GM12878 (cell line): Measurements from ENCODE around the gene BLOC1S2. TPM values are rescaled to one million over a fixed set of nuclear protein-coding genes. Genes with fewer than 3 reads are reported as not detected.

Source experiments
- BACH1 ChIP-seq: fragments of 450-650 bp; IDR thresholded peaks from 2 replicates; pipeline ENCODE4 v1.6.1; 2017; ENCODE audit warnings: mild to moderate bottlenecking, borderline replicate concordance
- CHD2 ChIP-seq: IDR thresholded peaks from 2 replicates; pipeline ENCODE4 v1.6.1; 2011; ENCODE audit warnings: low read depth, low read length, improper control_type of control experiment, borderline replicate concordance
- CREM ChIP-seq: IDR thresholded peaks from 2 replicates; pipeline ENCODE4 v1.6.1; 2014; ENCODE audit warnings: antibody characterized with exemption, low read depth
- EED ChIP-seq: sonication (generic); IDR thresholded peaks from 2 replicates; pipeline ENCODE4 v1.6.1; 2016; ENCODE audit warnings: antibody characterized with exemption, low read depth
- IKZF2 ChIP-seq, 2 experiments: fragments of 450-650 bp; IDR thresholded peaks; 2 replicates each; pipeline ENCODE4 v1.6.1; 2017; ENCODE audit warnings: mild to moderate bottlenecking in 2 of 2, moderate library complexity in 2 of 2
- IRF4 ChIP-seq: IDR thresholded peaks from 2 replicates; pipeline ENCODE4 v1.6.1; 2011; ENCODE audit warnings: low read depth, low read length
- MXI1 ChIP-seq: fragments of 150-350 bp; IDR thresholded peaks from 2 replicates; pipeline ENCODE4 v1.6.1; 2011; ENCODE audit warnings: low read depth, mild to moderate bottlenecking, inconsistent platforms, low read length, improper control_type of control experiment
- NBN ChIP-seq: fragments of 450-650 bp; IDR thresholded peaks from 2 replicates; pipeline ENCODE4 v1.6.1; 2016
- PML ChIP-seq: IDR thresholded peaks from 2 replicates; pipeline ENCODE4 v1.6.1; 2012; ENCODE audit warnings: low read length, inconsistent platforms
- POU2F2 ChIP-seq: IDR thresholded peaks from 3 replicates; pipeline ENCODE4 v1.6.1; 2011; ENCODE audit warnings: low read depth, mild to moderate bottlenecking, low read length, borderline replicate concordance
- RB1 ChIP-seq: fragments of 450-650 bp; formaldehyde crosslinking; IDR thresholded peaks from 2 replicates; pipeline ENCODE4 v1.6.1; 2017; ENCODE audit warnings: mild to moderate bottlenecking, borderline replicate concordance
- SPI1 ChIP-seq: IDR thresholded peaks from 2 replicates; pipeline ENCODE4 v1.6.1; 2011; ENCODE audit warnings: low read depth, mild to moderate bottlenecking, low read length, moderate library complexity, borderline replicate concordance; ENCODE audit not compliant: insufficient read depth
- polyA plus RNA-seq, 11 experiments: library from polyadenylated mRNA; depleted of rRNA in 4 of 11; unstranded in 6 of 11; stranded (reverse) in 5 of 11; fragments of >200 nt; fragmentation: Nextera tagmentation in 4 of 11; fragmentation: Illumina TruSeq in 1 of 11; extraction: Ambion mirVana in 4 of 11; extraction: Trizol in 1 of 11; gene quantifications; 1 replicate in 1 of 11; 2 replicates in 10 of 11; pipeline versions ENCODE4 v1.2.1 to v1.2.3, GENCODE V29; 2011 to 2016; ENCODE audit warnings: inconsistent platforms in 2 of 11, missing spikeins in 2 of 11, low read depth in 1 of 11
- total RNA-seq, 4 experiments: library from RNA; depleted of rRNA in 3 of 4; stranded (reverse); fragments of >200 nt in 3 of 4; fragmentation: Illumina TruSeq in 1 of 4; extraction: Trizol in 1 of 4; gene quantifications; 2 replicates each; pipeline versions ENCODE4 v1.2.1 to v1.2.3, GENCODE V29; 2013 to 2021
- TF ChIP-seq, protein P1 (sequence below): IDR thresholded peaks from 2 replicates; pipeline ENCODE4 v1.6.1; 2011; ENCODE audit warnings: low read depth, low read length, improper control_type of control experiment, borderline replicate concordance
- TF ChIP-seq, protein P2 (sequence below): fragments of 450-650 bp; IDR thresholded peaks from 2 replicates; pipeline ENCODE4 v1.6.1; 2017; ENCODE audit warnings: mild to moderate bottlenecking, low read depth, inconsistent platforms; ENCODE audit not compliant: poor library complexity, severe bottlenecking
- TF ChIP-seq, protein P3 (sequence below): IDR thresholded peaks from 2 replicates; pipeline ENCODE4 v1.6.1; 2012; ENCODE audit warnings: low read depth, low read length, improper control_type of control experiment

Gene BLOC1S2
- total and polyA plus RNA-seq, 10 of the 15 experiments (the other 5 are each of a cell fraction or from before 2014, with no cell fraction given), result 58.6 to 164 (median 79.5) TPM

DNA sequence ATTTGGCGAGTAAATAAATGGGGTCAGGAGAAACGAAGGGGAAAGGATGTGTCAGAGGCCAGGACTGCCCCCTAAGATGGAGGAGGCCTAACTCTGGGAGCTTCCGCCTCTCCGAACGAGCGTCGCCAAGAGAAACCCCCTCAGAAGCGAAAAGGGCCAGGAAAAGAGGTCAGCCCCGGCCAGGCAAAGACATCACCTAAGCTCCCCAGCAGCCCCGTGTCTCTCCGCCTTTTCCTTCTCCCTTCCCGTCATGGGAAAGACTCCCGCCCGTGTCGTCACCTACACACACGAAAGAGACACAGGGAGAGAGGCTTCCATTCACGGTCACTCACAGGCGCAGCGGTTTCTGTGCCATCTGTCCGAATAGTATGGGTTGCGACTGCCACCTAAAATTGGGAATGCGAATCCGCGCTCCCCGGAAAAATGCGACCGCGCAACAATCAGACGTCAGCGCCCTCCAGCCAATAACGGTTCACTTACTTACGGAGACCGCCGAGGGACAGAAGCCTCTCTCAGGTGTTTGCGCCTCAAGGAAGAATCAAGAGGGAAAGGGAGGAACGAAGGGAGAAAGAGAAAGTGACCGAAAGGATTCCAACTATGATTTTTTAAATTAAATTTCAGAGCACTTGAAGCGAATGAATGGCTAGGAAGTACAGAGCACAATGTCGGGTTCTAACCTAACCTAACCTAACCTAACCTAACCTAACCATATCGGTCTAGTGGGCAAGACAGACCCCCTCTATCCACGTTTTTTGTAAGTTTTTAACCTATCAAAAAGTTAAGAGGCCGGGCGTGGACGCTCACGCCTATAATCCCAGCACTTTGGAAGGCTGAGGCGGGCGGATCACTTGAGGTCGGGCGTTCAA lies 19.0 kb downstream of the BLOC1S2 start, which contains the start of gene CWF19L1 (continued):
- TF ChIP-seq MXI1, result peak; percentile 77
- TF ChIP-seq BACH1, result 0 out of 2 replicates have a peak, but pooled peaks have one; percentile 25
- TF ChIP-seq, protein P1, sequence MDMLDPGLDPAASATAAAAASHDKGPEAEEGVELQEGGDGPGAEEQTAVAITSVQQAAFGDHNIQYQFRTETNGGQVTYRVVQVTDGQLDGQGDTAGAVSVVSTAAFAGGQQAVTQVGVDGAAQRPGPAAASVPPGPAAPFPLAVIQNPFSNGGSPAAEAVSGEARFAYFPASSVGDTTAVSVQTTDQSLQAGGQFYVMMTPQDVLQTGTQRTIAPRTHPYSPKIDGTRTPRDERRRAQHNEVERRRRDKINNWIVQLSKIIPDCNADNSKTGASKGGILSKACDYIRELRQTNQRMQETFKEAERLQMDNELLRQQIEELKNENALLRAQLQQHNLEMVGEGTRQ, result no peak
- TF ChIP-seq, protein P2, sequence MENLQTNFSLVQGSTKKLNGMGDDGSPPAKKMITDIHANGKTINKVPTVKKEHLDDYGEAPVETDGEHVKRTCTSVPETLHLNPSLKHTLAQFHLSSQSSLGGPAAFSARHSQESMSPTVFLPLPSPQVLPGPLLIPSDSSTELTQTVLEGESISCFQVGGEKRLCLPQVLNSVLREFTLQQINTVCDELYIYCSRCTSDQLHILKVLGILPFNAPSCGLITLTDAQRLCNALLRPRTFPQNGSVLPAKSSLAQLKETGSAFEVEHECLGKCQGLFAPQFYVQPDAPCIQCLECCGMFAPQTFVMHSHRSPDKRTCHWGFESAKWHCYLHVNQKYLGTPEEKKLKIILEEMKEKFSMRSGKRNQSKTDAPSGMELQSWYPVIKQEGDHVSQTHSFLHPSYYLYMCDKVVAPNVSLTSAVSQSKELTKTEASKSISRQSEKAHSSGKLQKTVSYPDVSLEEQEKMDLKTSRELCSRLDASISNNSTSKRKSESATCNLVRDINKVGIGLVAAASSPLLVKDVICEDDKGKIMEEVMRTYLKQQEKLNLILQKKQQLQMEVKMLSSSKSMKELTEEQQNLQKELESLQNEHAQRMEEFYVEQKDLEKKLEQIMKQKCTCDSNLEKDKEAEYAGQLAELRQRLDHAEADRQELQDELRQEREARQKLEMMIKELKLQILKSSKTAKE, result peak; percentile 73
- peak; percentile 98 to 99 for TF ChIP-seq IKZF2 (IDR thresholded peaks at IDR 0.05)
- peak; percentile 99 for TF ChIP-seq CREM
- peak; percentile 85 for TF ChIP-seq EED
- no peak; the same call in 1 of the 2 replicates for TF ChIP-seq IRF4
- TF ChIP-seq POU2F2, result peak; percentile 73; the same call in 1 of the 3 replicates
- TF ChIP-seq, protein P3, sequence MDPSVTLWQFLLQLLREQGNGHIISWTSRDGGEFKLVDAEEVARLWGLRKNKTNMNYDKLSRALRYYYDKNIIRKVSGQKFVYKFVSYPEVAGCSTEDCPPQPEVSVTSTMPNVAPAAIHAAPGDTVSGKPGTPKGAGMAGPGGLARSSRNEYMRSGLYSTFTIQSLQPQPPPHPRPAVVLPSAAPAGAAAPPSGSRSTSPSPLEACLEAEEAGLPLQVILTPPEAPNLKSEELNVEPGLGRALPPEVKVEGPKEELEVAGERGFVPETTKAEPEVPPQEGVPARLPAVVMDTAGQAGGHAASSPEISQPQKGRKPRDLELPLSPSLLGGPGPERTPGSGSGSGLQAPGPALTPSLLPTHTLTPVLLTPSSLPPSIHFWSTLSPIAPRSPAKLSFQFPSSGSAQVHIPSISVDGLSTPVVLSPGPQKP, result no peak; the same call in 1 of the 2 replicates
- no peak for TF ChIP-seq CHD2
- peak; percentile 82; the same call in 1 of the 2 replicates for TF ChIP-seq PML
- peak; percentile 94 for TF ChIP-seq NBN
- TF ChIP-seq SPI1, result no peak
- peak; percentile 65; the same call in 1 of the 2 replicates for TF ChIP-seq RB1
